GM21717 (cell line): ENCODE data around the gene KRTAP10-6.
"Not testable (repeated sequence)": the region's sequence is repeated elsewhere in the genome, so short reads cannot be mapped to it uniquely, and the experiment has no call there.

Experiments used
- ATAC-seq: cut with Tn5 transposase; IDR thresholded peaks from one replicate; pipeline ENCODE4 v1.9.1; 2021; ENCODE audit warnings: mild to moderate bottlenecking, moderate library complexity; ENCODE audit not compliant: unreplicated experiment

KRTAP10-6 gene, protein sequence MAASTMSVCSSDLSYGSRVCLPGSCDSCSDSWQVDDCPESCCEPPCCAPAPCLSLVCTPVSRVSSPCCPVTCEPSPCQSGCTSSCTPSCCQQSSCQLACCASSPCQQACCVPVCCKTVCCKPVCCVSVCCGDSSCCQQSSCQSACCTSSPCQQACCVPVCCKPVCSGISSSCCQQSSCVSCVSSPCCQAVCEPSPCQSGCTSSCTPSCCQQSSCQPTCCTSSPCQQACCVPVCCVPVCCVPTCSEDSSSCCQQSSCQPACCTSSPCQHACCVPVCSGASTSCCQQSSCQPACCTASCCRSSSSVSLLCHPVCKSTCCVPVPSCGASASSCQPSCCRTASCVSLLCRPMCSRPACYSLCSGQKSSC

DNA sequence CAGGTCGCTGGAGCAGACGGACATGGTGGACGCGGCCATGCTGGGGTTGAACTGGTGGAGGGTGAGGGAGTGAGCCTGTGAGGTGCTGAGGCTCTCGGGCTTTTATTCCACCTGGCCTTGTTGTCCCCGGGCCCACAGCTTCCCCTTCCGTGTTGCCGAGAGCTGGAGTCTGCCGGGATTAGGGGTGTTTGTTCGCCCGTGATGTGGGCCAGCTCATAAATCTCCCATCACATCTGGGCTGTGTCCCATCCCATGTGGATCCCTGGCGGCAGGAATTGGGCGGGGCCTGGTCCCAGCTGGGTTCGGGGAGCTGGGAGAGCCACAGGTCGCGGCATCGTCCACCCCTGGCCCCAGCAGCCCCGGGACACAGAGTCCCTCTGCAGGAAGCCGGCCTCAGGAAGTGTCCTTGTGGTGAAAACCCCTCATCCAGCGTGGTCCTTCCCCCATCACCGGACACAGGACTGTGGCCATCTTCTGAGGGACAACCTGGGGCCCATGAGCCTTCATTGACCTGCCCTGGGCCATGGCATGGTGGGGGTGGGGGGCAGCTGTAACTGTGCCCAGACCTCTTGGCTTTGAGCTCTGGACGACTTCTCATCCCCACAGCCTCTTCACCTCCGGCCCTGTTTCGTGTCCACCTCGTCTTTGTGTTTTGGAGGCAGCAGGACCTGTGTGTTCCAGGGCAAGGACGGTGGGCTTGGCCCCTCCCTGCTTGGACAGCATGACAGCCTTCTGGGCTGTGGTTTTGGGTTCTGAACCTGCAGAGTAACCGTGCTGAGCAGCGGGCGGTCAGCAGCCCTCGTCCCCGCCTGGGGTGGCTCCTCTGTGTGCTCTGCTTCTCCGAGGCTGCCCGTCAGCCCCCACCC is at the start of gene KRTAP10-6:
Gene KRTAP10-6 (minus strand): TSS at position 60 of the 866 bp plus-strand sequence. CDS start 21 bp downstream, at position 39.
- ATAC-seq: no peak

DNA sequence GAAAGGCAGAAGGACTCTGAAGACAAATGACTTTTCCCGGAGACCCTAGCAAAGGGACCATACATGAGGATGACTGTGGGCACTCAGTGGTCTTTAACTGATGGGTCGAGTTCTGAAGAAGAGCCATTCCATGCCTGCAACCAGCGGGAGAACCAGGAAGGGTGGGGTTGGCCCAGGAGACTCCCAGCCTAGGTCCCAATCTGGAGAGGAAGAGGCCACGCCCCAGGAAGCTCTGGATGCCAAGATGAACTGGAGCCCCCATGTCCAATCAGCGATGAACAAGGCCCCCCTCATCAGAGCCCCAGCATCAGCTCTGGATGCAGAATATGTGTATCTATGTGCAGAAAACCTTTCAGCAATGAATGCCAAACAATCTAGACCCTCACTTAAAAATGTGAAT is 48.5 kb upstream of the KRTAP10-6 start:
- ATAC-seq: no peak

DNA sequence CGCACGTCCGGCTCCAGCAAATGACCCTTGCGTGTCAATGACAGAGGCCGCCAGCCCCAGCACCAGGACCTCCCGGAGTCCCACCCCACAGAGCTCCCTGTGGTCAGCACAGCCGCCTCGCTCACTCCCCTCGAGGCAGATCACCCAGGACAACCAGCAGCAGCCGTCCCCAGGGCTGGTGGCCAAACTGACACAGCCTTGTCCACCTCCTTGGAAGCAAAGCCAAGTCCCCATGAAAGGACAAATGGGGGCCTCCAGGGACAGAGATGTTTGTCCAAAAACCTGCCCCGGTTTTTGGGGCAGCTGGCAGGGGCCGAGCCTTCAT is 47.0 kb upstream of the KRTAP10-6 start:
- no peak for ATAC-seq

DNA sequence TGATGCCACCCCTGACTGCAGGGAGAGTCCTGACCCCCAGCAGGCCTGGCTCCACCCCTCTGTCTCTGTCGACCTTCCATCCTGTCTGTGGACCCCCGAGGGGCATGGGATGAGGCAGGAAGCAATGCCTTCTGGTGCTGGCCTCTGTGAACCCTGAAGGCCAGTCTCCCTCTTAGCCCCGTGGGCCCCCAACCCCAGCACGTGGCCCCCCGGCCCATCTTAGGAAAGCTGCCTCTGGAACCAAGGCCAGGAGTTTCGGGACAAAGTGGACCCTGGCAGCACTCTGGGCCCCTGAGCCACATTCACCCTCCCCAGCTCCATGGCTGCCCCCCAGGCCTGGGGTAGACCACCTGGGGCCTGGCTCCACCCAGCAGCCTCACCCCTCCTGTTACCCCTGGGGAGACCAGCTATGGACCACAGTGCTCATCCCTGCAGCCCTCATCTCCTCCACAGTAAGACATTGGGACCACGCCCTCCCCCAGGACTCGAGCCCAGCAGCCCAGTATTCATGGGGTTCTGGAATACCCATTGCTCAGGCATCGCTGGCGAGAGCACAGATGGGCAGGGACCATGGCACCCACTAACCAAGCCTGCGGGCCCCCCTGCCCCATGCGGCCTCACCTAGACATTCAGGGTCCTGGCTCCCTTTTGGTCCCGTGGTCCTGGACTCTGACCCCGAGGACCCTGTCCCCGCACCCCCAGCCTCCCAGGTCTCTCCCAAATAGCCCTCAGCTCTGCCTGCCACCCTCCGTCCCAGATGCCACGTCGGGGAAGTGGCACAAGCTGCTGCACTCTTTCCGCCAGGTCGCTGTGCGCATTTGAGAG is 46.4 kb upstream of the KRTAP10-6 start:
- ATAC-seq: not testable (repeated sequence)

DNA sequence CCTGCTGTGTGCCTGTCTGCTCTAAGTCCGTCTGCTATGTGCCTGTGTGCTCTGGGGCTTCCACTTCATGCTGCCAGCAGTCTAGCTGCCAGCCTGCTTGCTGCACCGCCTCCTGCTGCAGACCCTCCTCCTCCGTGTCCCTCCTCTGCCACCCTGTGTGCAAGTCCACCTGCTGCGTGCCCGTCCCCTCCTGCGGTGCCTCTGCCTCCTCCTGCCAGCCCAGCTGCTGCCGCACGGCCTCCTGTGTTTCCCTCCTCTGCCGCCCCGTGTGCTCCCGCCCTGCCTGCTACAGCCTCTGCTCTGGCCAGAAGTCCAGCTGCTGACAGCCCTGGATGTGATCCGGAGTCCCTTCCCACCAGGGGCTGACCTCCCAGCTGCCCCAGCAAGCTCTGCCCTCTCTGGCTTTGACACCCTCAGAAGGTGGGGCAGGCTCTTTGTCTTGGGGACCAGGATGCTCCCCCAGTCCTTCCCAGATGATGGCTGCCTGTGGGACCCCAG is 45.6 kb upstream of the KRTAP10-6 start:
- ATAC-seq: not testable (repeated sequence)

DNA sequence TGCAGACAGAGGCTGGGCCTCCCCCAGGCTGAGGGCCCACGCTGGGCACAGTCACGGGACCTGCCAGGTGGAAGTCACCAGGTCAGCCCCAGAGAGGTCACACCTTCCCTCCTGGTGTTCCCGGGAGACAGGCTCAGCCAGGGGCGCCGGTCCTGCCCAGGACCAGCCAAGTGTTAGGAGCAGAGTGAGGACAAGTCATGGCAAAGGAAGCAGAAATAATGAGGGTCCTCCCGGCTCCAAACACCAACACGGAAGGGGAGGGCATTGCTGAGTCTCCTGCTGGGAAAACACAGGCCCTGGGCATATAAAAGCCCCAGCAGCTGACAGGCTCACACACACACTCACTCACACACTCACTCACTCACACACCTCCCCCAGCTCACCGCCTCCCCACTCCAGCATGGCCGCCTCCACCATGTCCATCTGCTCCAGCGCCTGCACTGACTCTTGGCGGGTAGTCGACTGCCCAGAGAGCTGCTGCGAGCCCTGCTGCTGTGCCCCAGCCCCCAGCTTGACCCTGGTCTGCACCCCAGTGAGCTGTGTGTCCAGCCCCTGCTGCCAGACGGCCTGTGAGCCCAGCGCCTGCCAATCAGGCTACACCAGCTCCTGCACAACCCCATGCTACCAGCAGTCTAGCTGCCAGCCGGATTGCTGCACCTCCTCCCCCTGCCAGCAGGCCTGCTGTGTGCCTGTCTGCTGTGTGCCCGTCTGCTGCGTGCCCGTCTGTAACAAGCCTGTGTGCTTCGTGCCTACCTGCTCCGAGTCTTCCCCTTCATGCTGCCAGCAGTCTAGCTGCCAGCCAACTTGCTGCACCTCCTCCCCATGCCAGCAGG is 44.9 kb upstream of the KRTAP10-6 start, which contains the start of gene KRTAP10-10:
Gene KRTAP10-10 (plus strand): TSS at position 339 of the 833 bp plus-strand sequence. CDS start 62 bp downstream, at position 401.
- ATAC-seq: no peak

DNA sequence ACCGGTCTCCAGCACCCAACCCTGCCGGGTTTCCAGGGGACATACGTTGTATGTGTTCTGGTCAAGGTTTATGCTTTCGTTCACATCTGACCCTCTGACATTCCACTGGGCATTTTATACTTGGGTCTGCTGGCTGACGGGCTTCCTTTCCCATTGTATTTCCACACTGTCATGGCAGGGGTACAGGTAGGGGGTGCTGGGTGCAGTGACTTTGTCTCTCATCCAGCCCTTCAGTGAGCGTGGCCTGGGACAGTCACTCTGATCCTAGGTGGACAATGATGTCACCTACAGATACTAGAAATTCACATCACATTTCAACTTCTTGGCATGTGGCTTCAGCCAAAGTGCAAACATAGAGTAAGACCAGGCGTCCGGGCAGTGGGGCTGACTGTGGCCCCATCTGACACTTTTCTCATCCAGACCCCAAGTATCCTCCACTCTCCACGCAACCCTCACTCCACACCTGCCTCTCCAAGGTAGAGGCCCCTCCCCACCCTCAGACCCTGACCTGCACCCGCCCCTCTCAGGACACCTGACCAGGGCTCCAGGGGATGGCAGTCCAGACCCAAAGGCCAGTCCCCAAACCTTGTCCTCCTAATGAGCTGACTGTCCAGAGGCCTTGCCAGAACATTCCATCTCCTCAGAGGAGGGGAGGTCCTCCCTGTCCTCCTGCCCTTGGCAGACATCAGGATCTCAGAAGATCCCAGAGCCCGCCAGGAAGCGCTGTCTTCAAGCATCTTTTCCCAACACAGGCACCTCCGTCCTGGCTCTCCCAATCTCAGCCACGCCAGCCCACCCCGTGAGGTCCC is 44.1 kb upstream of the KRTAP10-6 start:
- ATAC-seq: no peak

DNA sequence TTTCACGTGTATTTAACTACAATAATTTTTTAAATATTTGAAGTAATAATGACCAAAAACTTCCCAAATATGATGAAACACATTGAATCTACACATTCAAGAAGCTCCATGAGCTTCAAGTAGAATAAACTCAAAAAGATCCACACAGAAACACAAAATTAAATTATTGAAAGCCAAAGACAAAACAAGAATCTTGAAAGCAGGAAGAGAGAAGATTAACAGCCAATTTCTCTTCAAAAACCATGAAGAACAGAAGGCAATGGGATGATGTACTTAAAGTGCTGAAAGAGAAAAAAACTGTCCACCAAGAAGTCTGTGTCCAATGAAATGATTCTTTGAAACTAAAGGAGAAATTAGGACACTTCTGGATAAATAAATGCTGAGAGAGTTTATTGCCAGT is 39.8 kb upstream of the KRTAP10-6 start:
- ATAC-seq: no peak

DNA sequence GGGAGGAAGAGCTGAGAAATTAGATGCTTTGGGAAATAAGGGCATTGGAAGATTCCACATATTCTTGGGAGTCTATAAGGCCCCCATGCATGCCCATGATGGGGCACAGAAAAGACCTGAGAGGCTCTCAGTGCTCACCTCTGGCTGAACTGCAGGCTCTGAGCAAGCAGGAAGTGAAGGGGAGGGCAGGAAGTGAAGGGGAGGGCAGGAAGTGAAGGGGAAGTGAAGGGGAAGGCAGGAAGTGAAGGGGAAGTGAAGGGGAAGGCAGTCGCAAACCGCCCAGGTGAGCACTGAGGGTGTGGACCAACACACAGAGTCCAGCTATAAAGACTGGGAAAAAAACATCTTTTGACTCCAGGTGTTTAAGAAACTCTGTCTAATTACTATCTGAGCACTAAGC is 38.1 kb upstream of the KRTAP10-6 start:
- no peak for ATAC-seq

DNA sequence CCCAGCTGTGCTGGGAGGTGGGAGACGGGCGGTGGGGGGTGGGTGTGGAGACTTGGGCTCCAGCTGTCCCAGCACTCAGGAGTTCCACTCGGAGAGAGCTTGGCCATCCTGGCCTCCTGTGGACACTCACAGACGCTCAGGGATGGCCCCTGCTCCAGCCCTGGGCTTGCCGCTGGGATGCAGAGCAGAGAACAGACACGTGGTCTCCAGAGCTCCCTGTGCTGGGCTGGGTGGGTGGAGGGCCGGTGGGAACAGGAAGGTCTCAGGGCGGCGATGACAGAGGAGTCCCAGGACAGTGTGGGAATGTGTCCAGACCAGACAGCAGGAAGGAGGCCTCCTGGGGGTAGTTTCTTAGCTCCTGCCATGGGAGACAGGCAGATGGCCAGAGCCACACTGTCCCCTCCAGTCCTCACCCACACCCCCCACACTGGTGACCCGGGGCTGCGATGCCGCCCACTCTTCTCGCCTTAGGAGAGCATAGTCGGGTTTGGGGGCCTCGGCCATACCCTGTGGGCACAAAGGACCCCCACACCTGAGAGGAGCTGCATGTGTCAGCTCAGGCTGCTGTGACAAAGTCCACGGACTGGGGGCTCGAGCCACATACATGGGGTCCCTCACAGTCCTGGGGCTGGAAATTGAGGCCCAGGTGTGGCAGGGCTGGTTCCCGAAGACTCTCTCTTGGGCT is 36.5 kb upstream of the KRTAP10-6 start:
- no peak for ATAC-seq

DNA sequence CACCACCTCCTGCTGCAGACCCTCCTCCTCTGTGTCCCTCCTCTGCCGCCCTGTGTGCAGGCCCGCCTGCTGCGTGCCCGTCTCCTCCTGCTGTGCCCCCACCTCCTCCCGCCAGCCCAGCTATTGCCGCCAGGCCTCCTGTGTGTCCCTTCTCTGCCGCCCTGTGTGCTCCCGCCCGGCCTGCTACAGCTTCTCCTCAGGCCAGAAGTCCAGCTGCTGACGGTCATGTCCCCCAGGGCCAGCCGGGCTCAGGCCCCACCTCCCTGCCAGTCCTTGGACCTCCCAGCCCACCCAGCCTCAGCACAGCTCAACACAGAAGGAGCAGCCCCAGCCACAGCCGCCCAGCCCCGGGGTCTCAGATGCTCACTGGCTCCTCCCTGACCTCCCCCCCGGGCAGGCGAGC is 35.5 kb upstream of the KRTAP10-6 start:
- not testable (repeated sequence) for ATAC-seq

DNA sequence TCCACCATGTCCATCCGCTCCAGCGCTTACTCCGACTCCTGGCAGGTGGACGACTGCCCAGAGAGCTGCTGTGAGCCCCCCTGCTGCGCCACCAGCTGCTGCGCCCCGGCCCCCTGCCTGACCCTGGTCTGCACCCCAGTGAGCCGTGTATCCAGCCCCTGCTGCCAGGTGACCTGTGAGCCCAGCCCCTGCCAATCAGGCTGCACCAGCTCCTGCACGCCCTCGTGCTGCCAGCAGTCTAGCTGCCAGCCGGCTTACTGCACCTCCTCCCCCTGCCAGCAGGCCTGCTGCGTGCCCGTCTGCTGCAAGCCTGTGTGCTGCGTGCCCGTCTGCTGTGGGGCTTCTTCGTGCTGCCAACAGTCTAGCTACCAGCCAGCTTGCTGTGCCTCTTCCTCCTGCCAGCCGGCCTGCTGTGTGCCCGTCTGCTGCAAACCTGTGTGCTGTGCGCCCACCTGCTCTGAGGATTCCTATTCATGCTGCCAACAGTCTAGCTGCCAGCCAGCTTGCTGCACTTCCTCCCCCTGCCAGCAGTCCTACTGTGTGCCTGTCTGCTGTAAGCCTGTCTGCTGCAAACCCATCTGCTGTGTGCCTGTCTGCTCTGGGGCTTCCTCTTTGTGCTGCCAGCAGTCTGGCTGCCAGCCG is 35.0 kb upstream of the KRTAP10-6 start:
- not testable (repeated sequence) for ATAC-seq

DNA sequence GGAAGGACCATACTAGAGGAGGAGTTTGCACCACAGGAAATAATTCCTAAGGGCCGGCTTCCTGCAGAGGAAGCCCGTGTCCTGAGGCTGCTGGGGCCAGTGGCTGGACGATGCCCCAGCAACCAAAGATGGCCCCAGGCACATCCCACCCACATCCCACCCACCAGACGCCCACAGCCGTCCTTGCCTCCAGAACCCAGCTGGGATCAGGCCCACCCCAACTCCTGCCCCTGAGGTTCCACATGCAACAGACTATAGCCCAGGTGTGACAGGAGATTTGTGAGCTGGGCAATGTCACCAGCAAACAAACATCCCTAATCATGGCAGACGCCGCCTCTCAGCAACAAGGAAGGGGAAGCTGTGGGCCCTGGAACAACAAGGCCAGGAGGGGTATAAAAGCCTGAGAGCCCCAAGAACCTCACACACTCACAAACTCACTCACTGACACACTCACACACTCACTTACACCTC is 34.4 kb upstream of the KRTAP10-6 start, which contains the start of gene KRTAP10-9:
Gene KRTAP10-9 (plus strand): TSS at position 421 of the 471 bp plus-strand sequence. CDS start 79 bp downstream, outside the sequence.
- no peak for ATAC-seq

DNA sequence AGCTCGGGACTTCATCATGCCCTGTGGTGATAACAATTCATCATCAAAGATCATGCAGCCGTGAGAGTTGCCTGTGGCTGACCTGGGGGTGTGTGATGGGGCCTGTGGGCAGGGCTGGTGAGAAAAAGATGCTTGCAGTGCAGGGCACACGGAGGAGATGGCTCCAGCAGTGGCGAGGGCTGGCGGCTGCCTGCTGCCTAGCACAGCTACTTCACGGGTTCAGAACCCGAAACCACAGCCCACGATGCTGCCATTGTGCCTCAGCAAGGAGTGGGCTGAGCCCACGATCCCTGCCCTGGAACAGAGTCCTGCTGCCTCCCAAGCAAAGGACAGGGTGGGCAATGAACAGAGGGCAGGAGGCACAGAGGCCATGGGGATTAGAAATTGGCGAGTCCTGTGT is 34.0 kb upstream of the KRTAP10-6 start:
- no peak for ATAC-seq

DNA sequence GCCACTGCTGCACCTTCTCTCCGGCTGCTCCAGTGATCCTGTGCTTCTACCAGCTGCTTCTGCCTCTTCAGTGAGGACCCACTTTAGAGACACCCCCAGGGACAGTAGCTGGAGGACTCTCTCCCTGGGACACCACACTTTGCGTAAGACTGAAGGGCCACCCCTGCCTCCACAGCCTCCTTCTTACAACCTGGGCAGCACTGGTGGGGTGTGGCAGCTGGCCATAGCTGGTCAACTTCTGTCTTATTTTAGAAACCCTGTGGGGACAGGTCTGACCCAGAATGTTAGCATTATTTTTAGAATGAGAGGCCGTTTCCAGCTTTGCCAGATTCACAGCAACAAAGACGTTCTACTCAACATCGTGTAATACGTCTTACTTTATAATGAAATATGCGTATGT is 33.5 kb upstream of the KRTAP10-6 start:
- ATAC-seq: no peak

DNA sequence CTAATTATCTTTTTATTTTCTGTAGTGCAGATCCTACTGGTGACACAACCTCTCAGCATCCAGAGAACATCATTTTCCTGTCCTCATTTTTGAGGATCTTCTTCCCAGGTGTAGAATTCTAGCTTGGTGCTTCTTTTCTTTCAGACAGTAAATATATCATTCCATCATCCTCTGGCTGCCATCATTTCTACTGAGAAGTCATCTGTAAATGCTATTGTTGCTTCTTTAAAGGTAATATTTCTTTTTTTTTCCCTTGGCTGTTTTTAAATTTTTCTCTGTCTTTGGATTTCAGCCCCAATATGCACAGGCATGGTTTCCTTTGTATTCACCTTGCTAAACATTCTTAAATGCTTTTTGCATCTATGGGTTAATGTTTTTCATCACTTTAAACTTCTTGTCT is 31.3 kb upstream of the KRTAP10-6 start:
- no peak for ATAC-seq

DNA sequence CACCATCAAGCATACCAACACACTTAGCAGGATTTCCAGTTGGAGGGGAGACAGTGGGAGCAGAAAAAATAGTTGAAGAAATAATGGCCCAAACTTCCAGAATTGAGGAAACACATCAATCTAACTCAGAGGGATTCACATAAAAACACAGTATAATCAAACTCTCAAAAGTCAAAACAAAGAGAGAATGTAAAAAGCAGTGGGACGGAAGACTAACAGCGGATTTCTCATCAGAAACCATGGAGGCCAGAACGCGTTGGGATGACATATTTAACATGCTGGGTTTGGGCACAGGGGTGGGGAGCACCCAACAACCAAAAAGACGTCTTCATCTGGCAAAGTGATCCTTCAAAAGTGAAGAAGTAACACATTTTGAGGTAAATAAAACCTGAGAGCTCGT is 27.6 kb upstream of the KRTAP10-6 start:
- no peak for ATAC-seq

DNA sequence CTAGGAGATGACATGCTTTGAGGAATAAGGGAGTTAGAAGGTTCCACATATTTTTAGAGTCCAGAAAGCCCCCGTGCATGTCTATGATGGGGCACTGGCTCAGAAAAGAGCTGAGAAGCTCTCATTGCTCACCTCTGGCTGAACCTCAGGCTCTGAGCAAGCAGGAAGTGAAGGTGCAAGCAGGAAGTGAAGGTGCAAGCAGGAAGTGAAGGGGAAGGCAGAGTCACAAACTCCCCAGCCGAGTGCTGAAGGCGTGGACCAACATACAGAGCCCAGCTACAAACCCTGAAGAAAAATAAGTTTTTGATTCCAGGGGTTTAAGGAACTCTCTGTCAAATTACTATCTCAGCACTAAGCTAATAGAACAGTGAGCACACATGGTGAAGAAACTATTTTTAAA is 26.6 kb upstream of the KRTAP10-6 start:
- no peak for ATAC-seq
